Measurements from ENCODE around the gene RPUSD2.
"Not testable (repeated sequence)": the region's sequence is repeated elsewhere in the genome, so short reads cannot be mapped to it uniquely, and the experiment has no call there.

The RPUSD2 gene

DNA sequence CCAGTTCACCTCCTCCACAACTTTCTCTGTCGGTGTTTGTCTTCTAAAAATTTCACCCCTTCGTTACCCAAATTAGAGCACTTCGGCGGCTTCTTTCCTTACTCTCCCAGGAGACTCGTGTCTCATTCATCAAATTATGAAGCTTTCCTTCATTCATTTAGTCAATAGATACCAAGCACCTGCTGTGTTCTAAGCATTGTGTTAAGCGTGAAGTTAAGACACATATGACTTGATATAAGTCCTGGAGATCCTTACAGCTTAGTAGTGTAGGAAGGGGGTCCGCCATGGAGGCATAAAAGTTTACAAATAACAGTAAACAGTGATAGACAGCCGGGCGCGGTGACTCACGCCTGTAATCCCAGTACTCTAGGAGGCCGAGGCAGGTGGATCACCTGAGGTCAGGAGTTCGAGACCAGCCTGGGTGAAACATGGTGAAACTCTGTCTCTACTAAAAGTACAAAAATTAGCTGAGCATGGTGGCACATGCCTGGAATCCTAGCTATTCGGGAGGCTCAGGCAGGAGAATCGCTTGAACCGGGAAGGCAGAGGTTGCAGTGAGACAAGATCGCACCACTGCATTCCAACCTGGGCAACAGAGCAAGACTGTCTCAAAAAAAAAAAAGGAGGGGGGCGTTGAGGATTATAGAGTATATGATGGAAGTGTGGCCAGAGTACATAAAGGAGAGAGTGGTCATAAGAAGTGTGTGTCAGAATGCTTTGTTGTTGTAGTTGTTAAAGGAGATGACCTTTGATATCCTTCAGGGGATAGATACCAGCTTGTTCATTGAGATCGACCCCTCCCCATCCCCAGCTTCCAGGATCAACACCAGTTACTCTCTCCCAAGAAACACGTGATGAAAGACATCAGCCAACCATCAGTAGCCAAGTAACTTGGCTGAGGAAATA is 3.5 kb upstream of the RPUSD2 start:
- no peak for DNase-seq (ENCODE audit: low read depth)

DNA sequence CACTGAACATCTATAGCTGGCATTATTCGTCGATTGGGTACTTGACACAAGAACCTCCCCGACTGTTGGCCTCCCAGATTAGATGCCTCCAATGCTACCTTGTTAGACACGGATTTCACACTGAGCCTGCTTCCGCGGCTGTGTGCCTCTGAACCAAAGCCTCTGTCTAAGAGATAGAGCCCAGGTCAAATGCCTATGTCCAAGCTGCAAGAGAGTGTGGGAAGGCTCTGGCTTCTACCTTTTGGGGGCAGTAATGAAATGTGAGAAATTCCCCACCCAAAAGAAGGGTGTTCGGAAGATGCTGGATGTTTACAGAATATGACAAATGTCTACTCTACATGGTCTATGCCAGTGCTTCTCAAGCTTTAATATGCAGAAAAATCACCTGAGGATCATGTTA is 2.0 kb upstream of the RPUSD2 start:
- no peak for DNase-seq (ENCODE audit: low read depth)

DNA sequence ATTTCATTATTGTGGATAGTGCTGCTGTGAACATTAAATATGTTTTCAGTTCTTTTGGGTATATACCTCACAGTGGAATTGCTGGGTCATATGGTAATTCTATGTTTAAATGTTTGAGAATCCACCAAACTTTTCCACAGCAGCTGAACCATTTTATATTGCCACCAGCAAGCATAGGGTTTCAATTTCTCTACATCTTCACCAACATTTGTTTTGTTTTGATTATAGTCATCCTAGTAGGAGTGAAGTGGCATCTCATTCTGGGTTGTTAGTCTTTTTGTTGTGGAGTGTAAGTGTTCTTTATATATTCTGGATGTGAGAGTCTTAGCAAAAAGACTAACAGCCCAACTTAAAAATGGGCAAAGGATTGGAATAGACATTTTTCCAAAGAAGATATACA is 6.0 kb downstream of the RPUSD2 start:
- DNase-seq (ENCODE audit: low read depth): no peak

- DNase-seq (ENCODE audit: low read depth): not testable (repeated sequence)
These were observed 7.8 kb downstream of the RPUSD2 start for GRCh38 chr15:40576914-40577313.

DNA sequence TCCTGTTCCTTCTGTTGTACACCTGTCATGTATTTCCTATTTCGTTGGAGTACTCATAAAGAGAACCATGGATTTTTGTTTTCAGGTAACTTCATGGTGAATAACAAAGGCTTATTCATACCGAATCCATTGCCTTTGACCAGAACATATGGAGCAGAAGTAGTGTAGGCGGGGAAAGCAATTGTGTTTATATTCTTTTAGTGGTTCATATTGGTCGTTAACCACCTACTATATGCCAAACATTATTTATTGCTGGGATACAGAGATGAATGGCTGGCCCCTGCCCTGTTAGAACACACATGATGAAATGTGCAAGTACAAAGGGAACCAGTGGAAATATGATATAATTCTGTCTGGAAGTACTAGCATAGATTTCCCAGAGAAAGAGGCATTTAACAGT is 9.8 kb downstream of the RPUSD2 start:
- no peak for DNase-seq (ENCODE audit: low read depth)

DNA sequence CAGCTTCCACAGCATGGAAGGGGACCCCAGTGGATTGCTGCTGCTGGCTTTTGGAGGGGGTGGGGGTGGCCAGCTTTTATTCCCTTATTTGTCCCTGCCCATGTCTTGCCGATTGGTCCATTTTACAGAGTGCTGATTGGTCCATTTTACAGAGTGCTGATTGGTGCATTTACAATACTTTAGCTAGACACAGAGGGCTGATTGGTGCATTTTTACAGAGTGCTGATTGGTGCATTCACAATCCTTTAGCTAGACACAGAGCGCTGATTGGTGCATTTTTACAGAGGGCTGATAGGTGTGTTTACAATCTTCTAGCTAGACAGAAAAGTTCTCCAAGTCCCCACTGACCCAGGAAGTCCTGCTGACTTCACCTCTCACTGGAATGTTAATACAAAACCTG is 12.7 kb downstream of the RPUSD2 start:
- not testable (repeated sequence) for DNase-seq (ENCODE audit: low read depth)

GRCh38 chr15:40582726-40583246 is 13.7 kb downstream of the RPUSD2 start:
- no peak for DNase-seq (ENCODE audit: low read depth)

DNA sequence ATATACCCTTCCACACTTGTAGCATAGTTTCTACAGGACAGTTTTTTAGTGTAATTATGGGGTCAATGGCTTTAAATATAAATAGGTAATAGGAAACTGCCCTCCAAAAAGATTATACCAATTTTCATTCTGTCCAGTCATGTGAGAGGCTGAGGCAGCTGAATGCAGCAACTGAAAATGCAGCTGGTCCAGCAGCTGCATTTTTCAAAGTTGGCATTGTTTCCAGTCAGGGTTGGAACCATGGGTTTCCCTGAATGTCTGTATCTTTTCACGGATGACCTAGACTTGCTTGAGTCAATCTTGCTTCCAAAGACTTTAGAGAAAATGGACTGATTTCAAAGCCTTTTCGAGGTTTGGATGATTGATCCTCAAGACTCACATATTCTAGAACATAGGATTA is 15.1 kb downstream of the RPUSD2 start:
- DNase-seq (ENCODE audit: low read depth): no peak

DNA sequence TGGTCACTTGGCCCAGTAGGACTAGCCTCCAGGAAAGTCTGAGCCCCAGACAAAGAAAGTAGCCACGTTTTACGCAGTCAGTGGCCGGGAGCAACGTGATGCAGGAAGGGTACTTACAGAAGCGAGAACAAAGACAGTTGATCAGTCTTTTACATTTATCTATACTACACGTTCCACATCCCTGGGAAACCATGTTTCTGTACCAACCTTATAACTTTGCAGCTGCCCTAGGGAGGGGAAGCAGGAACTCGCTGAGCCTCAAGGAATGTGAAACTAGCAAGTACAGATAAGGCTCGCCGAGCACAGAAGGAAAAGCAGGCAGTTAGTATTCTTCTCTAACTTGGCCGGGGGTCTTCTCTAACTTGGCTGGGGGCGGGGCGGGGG is 21.6 kb downstream of the RPUSD2 start:
- no peak for DNase-seq (ENCODE audit: low read depth)

- DNase-seq (ENCODE audit: low read depth): no peak
These were observed 22.3 kb downstream of the RPUSD2 start for GRCh38 chr15:40591389-40591788.

DNA sequence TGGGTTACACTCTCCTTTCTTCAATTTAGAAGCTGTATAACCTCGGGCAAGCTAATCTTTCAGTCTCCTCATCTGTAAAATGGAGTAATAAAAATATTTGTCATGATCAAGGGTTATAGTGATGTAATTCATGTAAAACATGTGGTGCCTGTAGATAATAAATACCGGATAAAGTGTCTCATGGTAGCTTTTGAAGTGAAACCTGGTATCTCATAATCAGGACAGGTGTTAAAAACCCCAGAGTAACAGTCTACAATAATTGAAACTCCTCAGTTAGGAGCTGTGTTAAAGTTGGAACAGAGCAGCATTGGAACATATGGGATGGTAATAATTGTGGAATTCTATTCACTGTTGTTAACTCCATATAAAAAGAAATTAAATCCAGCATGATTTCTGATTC is 24.1 kb downstream of the RPUSD2 start:
- no peak for DNase-seq (ENCODE audit: low read depth)

DNA sequence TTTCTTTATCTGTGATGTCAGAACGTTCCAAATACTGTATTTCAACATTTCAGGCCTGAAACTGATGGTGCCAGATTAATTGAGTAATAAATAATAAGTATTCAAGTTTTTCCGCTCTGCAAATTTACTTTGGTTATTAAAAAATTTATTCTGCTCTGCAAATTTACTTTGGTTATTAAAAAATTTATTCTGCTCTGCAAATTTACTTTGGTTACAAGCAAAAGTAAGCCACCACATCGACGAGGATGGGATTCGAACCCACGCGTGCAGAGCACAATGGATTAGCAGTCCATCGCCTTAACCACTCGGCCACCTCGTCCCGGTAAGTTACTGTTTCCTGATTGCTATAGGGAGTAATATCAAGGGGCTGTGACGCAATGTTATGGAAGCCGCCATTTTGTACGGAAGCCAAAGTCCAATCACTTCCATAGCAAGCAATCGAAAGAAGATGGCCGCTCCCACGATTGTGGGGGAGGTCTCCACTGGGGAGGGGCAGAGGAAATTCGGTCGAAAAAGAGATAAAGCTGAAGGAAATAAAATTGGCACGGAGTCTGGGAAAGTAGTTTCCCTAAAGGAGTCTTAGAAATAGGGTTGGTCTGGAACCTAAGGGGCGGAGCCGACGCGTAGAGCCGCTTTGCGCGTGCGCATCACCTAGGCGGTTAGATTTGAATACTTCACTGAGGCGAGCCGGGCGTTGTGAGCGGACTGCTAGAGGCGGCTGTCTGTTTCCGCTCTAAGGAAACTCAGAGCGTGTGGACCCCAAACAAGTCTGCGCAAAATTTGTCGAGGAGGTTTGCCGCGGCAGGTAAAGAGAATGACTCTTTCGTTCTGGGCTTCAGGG is 24.7 kb downstream of the RPUSD2 start, which contains the start of gene KNL1:
TSS of gene KNL1 (plus strand) at position 662 of the 841 bp plus-strand sequence. CDS start 8,683 bp downstream, outside the sequence.
- peak; percentile 91 for DNase-seq (ENCODE audit: low read depth)

GRCh38 chr15:40594429-40594836 is 25.3 kb downstream of the RPUSD2 start:
- no peak for DNase-seq (ENCODE audit: low read depth)

DNA sequence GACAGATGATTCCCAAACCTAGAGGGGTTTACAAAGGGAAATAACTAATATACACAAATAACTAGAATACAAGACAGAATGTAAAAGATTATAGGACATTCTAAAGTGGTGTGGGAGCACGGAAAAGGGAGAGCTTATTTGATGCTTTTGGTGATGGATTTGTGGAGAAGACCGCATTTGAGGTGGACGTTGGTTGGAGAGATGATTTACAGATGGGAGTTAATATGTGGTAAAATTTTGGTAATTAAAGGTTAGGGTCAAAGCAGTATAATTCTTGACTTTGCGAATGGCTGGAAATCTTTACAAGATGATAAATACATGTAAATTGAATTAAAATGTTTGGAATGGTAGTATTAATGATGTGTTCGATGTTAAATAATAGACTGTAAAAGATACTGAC is 26.1 kb downstream of the RPUSD2 start:
- DNase-seq (ENCODE audit: low read depth): no peak

GRCh38 chr15:40595773-40596172 is 26.7 kb downstream of the RPUSD2 start:
- no peak for DNase-seq (ENCODE audit: low read depth)

DNA sequence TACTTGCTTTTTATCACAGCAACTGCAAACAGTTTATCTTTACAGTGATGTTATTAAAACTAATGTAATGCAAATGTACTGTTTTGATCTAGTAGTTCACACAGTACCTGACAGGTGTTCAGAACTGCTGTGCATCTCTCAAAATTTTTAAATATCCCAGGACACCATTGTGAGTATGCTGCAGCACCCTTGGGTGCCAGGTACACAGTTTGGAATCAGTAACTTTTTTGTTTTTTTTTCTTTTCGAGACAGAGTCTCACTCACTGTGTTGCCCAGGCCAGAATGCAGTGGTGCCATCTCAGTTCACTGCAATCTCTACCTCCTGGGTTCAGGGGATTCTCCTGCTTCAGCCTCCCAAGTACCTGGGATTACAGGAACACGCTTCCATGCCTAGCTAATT is 27.9 kb downstream of the RPUSD2 start:
- no peak for DNase-seq (ENCODE audit: low read depth)

DNA sequence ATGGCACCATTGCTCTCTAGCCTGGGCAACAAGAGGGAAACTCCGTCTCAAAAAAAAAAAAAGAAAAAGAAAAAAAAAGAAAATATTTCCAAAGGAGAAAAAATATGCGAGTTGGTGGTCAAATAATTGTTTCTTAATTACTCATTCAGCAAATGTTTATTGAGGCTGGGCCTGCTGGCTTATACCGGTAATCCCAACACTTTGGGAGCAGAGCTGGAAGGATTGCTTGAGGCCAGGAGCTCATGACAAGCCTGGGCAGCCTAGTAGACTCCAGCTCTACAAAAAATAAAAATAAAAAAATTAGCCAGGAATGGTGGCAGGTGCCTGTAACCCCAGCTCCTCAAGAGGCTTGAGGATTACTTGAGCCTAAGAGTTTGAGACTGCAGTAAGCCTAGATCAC is 29.0 kb downstream of the RPUSD2 start:
- DNase-seq (ENCODE audit: low read depth): no peak

DNA sequence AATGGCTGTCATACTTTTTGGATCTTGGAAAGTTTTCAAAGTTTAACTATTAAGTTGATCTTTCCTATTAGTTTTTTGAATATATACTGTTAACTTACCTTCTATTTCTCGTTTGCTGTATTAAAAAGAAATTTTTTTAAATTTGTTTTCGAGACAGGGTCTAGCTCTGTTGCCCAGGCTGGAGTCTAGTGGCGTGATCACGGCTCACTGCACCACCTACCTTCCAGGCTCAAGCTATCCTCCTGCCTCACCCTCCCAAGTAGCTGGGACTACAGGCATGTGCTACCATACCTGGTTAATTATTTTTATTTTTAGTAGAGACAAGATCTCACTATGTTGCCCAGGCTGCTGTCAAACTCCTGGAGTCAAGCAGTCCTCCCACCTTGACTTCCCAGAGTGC is 29.6 kb downstream of the RPUSD2 start:
- DNase-seq (ENCODE audit: low read depth): no peak

DNA sequence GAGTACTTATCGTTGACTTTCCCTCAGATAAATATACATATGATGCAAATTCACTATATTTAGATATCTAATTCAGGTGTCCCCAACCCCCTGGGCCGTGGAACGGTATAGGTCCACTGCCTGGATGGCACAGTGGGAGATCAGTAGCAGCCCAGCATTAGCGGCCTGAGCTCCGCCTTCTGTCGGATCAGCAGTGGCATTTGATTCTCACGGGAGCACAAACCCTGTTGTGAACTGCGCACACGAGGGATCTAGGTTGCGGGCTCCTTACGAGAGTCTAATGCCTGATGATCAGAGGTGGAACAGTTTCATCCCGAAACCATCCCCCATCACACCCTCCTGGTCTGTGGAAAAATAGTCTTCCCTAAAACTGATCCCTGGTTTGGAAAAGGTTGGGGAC is 31.9 kb downstream of the RPUSD2 start:
- DNase-seq (ENCODE audit: low read depth): no peak

GRCh38 chr15:40603935-40604334 is 34.8 kb downstream of the RPUSD2 start:
- no peak for DNase-seq (ENCODE audit: low read depth)

- no peak for DNase-seq (ENCODE audit: low read depth)
These were observed 44.0 kb downstream of the RPUSD2 start for GRCh38 chr15:40613080-40613479.

- DNase-seq (ENCODE audit: low read depth): no peak
These were observed 48.9 kb downstream of the RPUSD2 start for GRCh38 chr15:40618023-40618422.

DNA sequence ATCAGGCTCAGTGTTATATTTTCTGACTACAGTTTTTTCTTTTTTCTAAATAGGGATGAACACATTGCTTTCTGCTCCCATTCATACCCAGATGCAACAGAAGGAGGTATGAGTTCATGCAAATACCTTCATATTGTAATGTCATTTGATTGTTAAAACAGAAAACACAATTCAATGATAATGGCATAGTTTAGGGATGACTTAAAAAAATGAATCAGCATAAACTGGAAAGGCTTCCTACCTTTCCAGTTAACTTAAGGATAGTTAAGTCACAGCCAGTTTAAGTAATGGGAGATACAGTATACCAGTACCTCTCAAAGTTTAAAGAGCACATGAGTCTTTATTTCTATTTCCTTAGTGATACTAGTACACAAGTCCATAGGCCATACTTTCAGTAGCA is 49.8 kb downstream of the RPUSD2 start:
- no peak for DNase-seq (ENCODE audit: low read depth)

All from activated T-cell treated with anti-CD3 and anti-CD28 coated beads for 24 hours (primary cell).